HK-2 (cell line): ENCODE measurements around the gene GRIK1.
A peak's percentile ranks its signal among the peaks of the same experiment; 100 is the strongest.

Source experiments
- DNase-seq: peaks from one replicate; pipeline ENCODE4 v3.0.0-alpha.2; 2018; ENCODE audit not compliant: unreplicated experiment

Gene GRIK1

GRCh38 chr21:29534448-29534847, 405.3 kb downstream of the GRIK1 start:
- DNase-seq, result no peak

- DNase-seq, result no peak
Observed at GRCh38 chr21:29529139-29529538, 410.7 kb downstream of the GRIK1 start.

- no peak for DNase-seq
Observed at GRCh38 chr21:29526545-29526944, 413.3 kb downstream of the GRIK1 start.

GRCh38 chr21:29524055-29524454, 415.7 kb downstream of the GRIK1 start:
- DNase-seq, result no peak

- DNase-seq, result no peak
Observed at GRCh38 chr21:29523646-29524045, 416.1 kb downstream of the GRIK1 start.

- no peak for DNase-seq
Observed at GRCh38 chr21:29521872-29522271, 417.9 kb downstream of the GRIK1 start.

- DNase-seq, result no peak
Observed at GRCh38 chr21:29520171-29520570, 419.6 kb downstream of the GRIK1 start.

GRCh38 chr21:29514652-29515247, 425.0 kb downstream of the GRIK1 start:
- DNase-seq, result no peak

- no peak for DNase-seq
Observed at GRCh38 chr21:29513535-29513934, 426.3 kb downstream of the GRIK1 start.

- no peak for DNase-seq
Observed at GRCh38 chr21:29511096-29511495, 428.7 kb downstream of the GRIK1 start.

- no peak for DNase-seq
Observed at GRCh38 chr21:29509121-29509520, 430.7 kb downstream of the GRIK1 start.

GRCh38 chr21:29508301-29508700, 431.5 kb downstream of the GRIK1 start:
- no peak for DNase-seq

- DNase-seq, result no peak
Observed at GRCh38 chr21:29506947-29507346, 432.8 kb downstream of the GRIK1 start.

- DNase-seq, result no peak
Observed at GRCh38 chr21:29506214-29506613, 433.6 kb downstream of the GRIK1 start.

GRCh38 chr21:29504751-29505321, 435.0 kb downstream of the GRIK1 start:
- DNase-seq, result peak; percentile 53

GRCh38 chr21:29501451-29501850, 438.3 kb downstream of the GRIK1 start:
- DNase-seq, result no peak

- DNase-seq, result no peak
Observed at GRCh38 chr21:29499734-29500343, 440.0 kb downstream of the GRIK1 start.

GRCh38 chr21:29499229-29499628, 440.6 kb downstream of the GRIK1 start:
- DNase-seq, result no peak

GRCh38 chr21:29496337-29496736, 443.5 kb downstream of the GRIK1 start:
- no peak for DNase-seq

GRCh38 chr21:29490016-29490415, 449.8 kb downstream of the GRIK1 start:
- DNase-seq, result no peak

GRCh38 chr21:29487154-29487553, 452.6 kb downstream of the GRIK1 start:
- DNase-seq, result no peak
